ENCODE data around the gene S100PBP. TPM values are rescaled to one million over a fixed set of nuclear protein-coding genes. Genes with fewer than 3 reads are reported as not detected.

S100PBP gene
- total and polyA plus RNA-seq, 9 of the 15 experiments (the other 6 are each of a cell fraction or from before 2014, with no cell fraction given) = 22.9 to 60.2 (median 32.9) TPM

- no peak for TF ChIP-seq MGA (IDR thresholded peaks at IDR 0.05)
- TF ChIP-seq THAP7 (CRISPR knock-in tag; IDR thresholded peaks at IDR 0.05) = no peak
- TF ChIP-seq RNF2 (IDR thresholded peaks at IDR 0.05) = no peak
- TF ChIP-seq ZNF143 (CRISPR knock-in tag; IDR thresholded peaks at IDR 0.05) = no peak
- TF ChIP-seq COPS2 (conservative IDR thresholded peaks at IDR 0.05) = no peak
- TF ChIP-seq SPI1 (IDR thresholded peaks at IDR 0.05; ENCODE audit: borderline replicate concordance, low read depth, low read length) = no peak
- no peak for TF ChIP-seq HNRNPUL1 (IDR thresholded peaks at IDR 0.05; ENCODE audit: low read length)
- no peak for TF ChIP-seq DMBX1 (CRISPR knock-in tag; IDR thresholded peaks at IDR 0.05; ENCODE audit: borderline replicate concordance)
- 0 out of 2 replicates have a peak, but pooled peaks have one; percentile 4 for TF ChIP-seq SP1 (CRISPR knock-in tag; IDR thresholded peaks at IDR 0.05)
- TF ChIP-seq PRMT5 (CRISPR knock-in tag; IDR thresholded peaks at IDR 0.05) = no peak; the same call in 1 of the 2 replicates
- TF ChIP-seq STAT6 (CRISPR knock-in tag; IDR thresholded peaks at IDR 0.05) = no peak
- no peak for TF ChIP-seq TEAD2 (tag; IDR thresholded peaks at IDR 0.05)
- TF ChIP-seq CBFA2T3 (IDR thresholded peaks at IDR 0.05) = no peak
Measured at GRCh38 chr1:32769524-32770220, 47.8 kb upstream of the S100PBP start (continued).

Measured in K562 (cell line).